Stimulated activated CD4-positive, alpha-beta T cell treated with anti-CD3 and anti-CD28 coated beads, Interleukin-4, amount 100 ng/mL, for 4 hours (primary cell): ENCODE data around the gene RIOK2.
"Not testable (repeated sequence)": the region's sequence is repeated elsewhere in the genome, so short reads cannot be mapped to it uniquely, and the experiment has no call there.

Experiments
- DNase-seq, 2 experiments: peaks; one replicate each; pipeline ENCODE4 v3.0.0-alpha.2; 2020

RIOK2 gene

DNA sequence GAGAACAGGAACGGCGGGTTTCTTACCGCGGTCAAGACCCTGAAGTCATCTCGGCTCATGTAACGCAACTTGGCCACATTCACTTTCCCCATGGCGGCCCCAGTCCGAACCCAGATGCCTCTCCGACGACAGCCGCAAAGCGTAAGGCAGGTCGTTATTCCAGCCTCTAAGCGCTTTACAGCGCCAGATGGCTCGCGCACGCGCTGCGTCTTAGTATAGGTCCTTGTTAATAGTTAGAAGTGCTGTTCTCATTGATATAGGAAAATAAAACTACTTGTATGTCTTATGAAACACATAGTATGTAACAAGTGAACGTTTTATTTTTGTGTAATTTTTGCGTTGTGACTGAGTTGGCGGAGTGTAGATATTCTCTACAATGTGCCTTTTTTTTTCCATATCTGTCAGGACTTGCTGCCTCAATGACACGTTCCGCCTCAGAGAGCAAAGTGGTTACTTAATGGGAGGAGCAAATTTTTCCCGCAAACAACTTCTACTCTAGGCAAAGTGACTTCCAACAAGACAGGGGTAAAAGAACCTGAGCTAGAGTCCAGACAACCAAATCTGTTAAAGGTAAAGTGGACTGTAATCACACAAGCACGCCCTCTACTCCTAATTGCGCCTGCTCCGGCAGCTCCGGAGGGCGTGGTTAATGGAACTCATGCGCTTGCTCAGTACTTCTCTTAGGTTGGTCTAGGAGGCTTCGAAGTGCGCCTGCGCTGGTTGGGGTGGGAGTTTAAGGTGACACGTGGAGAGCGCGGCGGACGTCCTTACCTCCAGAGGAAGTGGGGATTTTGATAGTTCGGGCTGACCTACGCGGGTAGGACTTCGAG, at the start of gene RIOK2:
RIOK2 (minus strand) TSS at position 148 of the 830 bp plus-strand sequence; CDS start at position 92, 56 bp downstream.
- peak; percentile 93 to 95 for DNase-seq

DNA sequence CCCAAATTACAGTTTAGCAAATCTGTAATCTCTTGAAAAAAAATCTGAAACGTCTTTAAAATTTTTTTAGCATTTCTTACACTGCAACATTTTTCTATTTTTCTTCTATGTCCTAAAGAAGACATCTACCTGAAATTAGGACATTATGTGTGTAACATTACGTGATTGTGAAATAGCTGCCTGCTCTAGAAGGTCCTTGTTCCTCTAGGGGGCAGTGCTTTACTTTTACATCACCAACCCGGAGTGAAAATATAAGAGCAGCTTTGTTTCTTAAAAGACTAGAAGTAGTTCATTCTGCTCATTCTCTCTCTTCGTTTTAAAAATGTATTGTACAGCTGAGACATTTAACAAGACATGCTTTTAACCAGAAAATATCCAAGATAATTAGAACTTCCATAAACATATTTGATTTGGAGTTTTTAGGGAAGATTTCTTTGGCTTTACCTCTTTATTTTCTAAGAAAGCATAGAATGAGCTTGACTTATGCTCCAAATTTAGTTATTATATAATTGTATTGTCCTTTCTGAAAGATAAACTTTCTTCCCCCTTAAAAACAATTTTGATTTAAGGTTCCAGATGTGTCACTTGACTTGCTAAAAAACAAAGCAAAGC, 48.1 kb upstream of the RIOK2 start:
- no peak for DNase-seq

DNA sequence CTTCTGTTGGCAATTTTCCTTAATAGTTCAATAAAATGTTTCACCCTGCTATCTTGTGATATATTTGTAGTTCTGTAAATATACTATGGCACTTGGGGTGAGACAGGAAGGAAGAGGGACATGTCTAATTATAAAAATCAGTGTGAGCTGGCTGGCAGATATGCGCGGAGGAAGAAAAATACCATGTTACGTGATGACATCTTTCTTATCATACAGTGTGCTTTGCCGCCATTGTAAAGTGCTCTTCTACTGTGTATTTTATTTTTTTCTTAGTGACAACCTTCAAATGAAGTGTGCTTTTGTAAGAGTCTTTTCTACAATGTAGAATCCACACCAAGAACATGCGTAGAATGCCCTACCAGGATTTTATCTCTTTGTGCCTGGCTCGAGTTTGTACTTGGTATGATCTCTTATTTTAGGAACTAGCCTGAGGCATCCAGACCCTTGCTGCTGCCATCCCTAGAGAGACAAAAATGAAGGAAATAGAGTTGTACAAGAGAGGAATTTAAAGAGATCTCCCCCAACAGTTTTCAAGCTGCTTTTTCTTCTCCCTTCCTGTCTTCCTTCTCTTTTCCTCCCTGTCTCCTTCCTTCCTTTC, 46.7 kb upstream of the RIOK2 start:
- DNase-seq = no peak

GRCh38 chr5:97229196-97229595, 46.1 kb upstream of the RIOK2 start:
- no peak for DNase-seq

GRCh38 chr5:97225222-97225621, 42.2 kb upstream of the RIOK2 start:
- DNase-seq = no peak

GRCh38 chr5:97224112-97224750, 41.2 kb upstream of the RIOK2 start:
- DNase-seq = no peak

- DNase-seq = no peak
These were observed 40.5 kb upstream of the RIOK2 start for GRCh38 chr5:97223596-97223995.

DNA sequence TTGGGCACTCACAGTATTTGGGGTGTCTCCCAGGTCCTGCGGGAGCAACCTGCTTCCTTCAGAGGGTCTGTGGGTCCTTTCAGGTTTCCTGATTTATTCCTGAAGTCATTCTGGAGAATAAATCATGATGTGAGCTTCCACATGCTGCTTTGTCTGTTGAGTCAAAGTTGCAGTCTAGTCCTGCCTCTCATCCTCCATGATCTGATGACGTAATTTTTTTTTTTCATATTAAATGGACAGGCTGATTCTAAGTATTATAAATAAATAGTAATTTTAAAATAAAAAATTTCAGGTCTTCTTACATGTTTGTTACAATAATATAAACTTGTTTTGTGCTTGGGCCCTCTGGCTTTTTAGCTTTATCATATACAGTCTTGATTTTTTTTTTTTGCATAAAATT, 26.3 kb upstream of the RIOK2 start:
- no peak for DNase-seq

DNA sequence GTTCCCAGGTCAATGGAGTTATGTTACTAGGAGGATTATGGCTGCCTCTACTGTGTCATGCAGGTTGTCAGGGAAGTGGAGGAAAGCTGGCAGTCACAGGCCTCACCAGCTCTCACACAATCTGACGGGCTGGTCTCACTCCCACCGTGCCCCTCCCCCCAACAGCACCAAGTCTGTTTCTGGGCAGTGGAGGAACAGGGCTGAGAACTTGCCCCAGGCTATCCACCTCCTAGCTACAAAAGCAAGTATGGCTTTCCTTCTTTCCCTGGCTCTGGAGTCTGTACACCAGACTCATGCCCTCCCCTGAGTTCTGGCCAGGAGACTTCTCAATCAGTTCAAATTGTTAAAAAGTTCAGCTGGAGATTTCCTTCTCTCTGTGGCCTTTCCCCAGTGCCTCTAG, 25.7 kb upstream of the RIOK2 start:
- DNase-seq = no peak

DNA sequence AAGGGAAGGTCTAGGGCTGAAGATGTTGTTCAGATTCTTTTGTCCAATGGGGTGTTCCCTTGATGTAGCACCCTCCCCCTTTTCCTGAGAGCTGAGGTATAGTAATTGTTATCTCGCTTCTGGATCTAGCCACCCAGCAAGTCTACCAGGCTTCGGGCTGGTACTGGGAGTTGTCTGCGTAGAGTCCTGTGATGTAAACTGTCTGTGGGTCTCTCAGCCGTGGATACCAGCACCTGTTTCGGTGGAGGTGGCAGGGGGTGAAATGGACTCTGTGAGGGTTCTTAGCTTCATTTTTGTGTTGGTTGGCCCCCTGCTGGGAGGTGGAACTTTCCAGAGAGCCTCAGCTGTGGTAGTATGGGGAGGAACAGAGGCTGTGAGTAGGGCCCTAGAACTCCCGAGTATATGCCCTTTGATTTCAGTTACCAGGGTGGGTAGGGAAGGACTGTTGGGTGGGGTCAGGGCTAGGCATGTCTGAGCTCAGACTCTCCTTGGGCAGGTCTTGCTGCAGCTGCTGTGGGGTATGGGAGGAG, 25.2 kb upstream of the RIOK2 start:
- no peak for DNase-seq

GRCh38 chr5:97194366-97194765, 11.3 kb upstream of the RIOK2 start:
- DNase-seq = no peak

DNA sequence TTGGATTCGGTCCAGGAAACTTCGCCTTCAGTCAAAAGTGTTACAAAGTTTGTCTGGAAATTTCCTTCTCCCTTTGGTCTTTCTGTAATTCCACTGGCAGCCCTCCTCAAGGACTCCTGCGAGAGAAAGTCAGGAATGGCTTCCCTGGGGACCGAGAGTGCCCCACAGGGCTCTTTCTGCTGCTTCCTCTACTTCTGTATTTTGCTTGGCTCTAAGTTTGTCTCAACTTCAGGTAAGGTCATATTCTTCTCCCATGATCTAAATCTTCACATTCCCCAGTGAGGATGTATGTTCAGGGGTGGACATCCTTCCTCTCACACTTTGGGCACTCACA, 10.3 kb upstream of the RIOK2 start:
- DNase-seq = no peak

DNA sequence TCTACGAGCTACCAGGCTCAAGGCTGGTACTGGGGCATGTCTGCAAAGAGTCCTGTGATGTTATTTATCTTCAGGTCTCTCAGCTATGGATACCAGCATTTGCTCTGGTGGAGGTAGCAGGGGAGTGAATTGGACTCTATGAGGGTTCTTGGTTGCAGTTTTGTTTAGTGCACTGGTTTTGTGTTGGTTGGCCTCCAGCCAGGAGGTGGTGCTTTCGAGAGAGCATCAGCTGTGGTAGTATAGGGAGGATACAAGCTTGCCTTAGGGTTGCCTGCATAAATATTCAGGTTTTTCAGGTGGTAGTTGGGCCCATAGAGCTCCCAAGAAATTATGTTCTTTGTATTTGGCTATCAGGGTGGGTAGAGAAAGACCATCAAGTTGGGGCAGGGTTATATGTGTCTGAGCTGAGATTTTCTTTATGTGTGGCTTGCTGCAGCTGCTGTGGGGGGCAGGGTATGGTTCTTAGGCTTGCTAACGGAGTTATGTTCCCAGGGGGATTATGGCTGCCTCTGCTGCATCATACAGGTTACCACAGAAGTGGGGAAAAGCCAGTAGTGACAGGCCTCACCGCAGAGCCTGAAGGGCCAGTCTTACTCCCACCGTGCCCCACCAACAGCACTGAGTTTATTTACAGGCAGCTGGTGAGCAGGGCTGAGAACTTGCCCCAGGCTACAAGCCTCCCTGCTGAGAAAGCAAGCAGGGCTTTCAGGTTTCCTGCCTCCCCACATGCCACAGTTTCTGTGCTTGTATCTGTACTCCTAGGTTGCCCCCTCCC, 9.7 kb upstream of the RIOK2 start:
- no peak for DNase-seq

DNA sequence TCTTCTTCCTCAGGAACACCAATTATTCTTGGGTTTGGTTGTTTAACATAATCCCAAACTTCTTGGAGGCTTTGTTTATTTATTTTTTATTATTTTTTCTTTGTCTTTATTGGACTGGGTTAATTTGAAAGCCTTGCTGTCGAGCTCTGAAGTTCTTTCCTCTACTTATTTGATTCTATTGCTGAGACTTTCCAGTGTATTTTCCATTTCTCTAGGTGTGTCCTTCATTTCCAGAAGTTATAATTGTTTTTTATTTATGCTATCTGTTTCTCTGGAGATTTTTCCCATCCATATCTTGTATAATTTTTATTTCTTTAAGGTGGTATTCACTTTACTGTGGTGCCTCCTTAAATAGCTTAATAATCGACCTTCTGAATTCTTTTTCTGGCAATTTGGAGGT, 8.8 kb upstream of the RIOK2 start:
- DNase-seq = no peak

DNA sequence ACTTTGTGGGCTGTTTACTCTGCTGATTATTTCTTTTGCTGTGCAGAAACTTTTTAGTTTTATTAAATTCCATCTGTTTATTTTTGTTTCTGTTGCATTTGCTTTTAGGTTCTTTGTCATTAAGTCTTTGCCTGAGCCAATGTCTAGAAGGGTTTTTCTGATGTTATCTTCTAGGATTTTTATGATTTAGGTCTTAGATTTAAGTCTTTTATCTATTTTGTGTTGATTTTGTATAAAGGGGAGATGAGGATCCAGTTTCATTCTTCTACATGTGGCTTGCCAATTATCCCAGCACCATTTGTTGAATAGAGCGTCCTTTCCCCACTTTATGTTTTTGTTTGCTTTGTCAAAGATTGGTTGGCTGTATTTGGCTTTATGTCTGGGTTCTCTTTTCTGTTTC, 6.5 kb upstream of the RIOK2 start:
- DNase-seq = not testable (repeated sequence)

DNA sequence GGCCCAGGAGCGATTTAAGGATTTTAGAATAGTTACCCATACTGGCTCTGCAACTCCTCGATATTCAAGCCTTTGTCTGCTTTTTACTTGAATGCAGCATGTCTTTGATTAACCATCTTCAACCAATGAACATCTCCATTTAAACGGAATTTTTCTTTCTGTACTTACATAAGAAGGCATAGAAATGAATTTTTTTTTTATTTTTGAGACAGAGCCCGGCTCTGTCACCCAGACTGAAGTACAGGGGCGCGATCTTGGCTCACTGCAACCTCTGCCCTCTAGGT, 825 bp upstream of the RIOK2 start:
- DNase-seq = no peak

- DNase-seq = no peak
These were observed 412 bp downstream of the RIOK2 start for GRCh38 chr5:97182571-97183099.

GRCh38 chr5:97181856-97182545, 1.0 kb downstream of the RIOK2 start:
- DNase-seq = no peak

DNA sequence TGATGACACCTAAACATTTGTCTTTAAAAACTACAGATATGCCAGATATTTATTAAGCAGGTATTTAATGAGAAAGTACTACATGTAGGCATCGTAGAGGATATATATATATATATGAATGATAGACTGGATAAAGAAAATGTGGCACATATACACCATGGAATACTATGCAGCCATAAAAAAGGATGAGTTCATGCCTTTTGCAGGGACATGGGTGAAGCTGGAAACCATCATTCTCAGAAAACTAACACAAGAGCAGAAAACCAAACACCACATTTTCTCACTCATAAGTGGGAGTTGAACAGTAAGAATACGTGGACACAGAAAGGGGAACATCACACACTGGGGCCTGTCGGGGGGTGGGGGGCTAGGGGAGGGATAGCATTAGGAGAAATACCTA, 3.6 kb downstream of the RIOK2 start:
- DNase-seq = not testable (repeated sequence)

- DNase-seq = no peak
These were observed 10.8 kb downstream of the RIOK2 start for GRCh38 chr5:97172227-97172626.

GRCh38 chr5:97171703-97172102, 11.3 kb downstream of the RIOK2 start:
- DNase-seq = no peak

GRCh38 chr5:97167435-97167834, 15.6 kb downstream of the RIOK2 start:
- no peak for DNase-seq
